ENCODE results near the gene ADCY3.

DNA sequence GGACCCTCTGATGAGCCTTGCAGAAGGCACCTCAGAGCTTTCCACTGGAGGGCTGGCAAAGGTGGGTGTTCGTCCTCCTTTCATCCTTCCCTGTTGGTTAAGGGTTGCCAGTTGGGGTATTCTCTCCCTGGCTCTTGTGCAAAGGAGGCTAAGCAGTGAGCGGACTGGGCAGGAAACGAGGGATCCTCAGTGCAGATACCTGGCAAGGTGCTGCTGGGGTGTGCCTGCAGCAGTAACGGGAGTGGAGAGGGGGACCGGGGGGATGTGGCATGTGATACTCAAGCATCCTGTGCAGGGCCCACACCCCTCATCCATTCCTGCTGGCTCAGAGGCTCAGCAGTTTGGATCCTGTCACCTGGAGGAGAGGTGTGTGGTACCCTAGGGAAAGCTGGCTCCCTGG is 4.2 kb upstream of the ADCY3 start:
- TF ChIP-seq EP300 (IDR thresholded peaks at IDR 0.05; ENCODE audit: borderline replicate concordance) (no peak), CEBPB (IDR thresholded peaks at IDR 0.05) (no peak), EGR1 (IDR thresholded peaks at IDR 0.05) (no peak)
- TF ChIP-seq, protein P1, sequence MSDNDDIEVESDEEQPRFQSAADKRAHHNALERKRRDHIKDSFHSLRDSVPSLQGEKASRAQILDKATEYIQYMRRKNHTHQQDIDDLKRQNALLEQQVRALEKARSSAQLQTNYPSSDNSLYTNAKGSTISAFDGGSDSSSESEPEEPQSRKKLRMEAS (IDR thresholded peaks at IDR 0.05) = no peak
